Gastrocnemius medialis (tissue), 4 donors: Measurements from ENCODE around the gene DDX31.

Experiments used
- POLR2A ChIP-seq, 2 donors: fragments of 450-650 bp; IDR thresholded peaks; one replicate each; pipeline ENCODE4 v1.6.1; 2017; ENCODE audit warnings: antibody characterized with exemption in 2 of 2, mild to moderate bottlenecking in 2 of 2, moderate library complexity in 2 of 2
- TF ChIP-seq, protein P1 (sequence below), 5 experiments: fragments of 450-650 bp in 3 of 5; fragments of 200-600 bp in 2 of 5; sonication (generic) in 2 of 5; IDR thresholded peaks in 4 of 5; conservative IDR thresholded peaks in 1 of 5; 1 replicate in 4 of 5; 2 replicates in 1 of 5; pipeline ENCODE4 v1.5.1; 2016 to 2019; ENCODE audit warnings: antibody characterized with exemption in 5 of 5, mild to moderate bottlenecking in 3 of 5, moderate library complexity in 3 of 5

DNA sequence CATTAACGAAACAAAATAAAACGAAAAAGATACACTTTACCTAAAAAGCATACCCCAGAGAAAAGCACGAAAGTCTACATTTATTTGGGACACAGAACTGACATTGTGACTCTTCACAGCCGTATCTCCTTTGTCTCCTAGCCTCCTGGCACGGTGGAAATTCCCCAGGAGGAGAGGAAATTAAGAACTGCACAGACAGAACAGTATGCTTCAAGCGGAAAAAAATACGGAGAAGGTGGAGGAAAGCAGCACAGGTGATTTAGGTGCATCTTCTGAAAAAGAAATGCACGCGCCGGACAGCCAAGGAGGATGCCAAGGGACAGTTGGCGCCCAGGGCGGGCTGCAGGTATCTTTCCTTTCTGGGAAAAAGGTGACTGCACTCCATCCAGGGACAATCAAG, 32.0 kb downstream of the DDX31 start:
- TF ChIP-seq POLR2A (IDR thresholded peaks at IDR 0.05): no peak
- TF ChIP-seq, protein P1, sequence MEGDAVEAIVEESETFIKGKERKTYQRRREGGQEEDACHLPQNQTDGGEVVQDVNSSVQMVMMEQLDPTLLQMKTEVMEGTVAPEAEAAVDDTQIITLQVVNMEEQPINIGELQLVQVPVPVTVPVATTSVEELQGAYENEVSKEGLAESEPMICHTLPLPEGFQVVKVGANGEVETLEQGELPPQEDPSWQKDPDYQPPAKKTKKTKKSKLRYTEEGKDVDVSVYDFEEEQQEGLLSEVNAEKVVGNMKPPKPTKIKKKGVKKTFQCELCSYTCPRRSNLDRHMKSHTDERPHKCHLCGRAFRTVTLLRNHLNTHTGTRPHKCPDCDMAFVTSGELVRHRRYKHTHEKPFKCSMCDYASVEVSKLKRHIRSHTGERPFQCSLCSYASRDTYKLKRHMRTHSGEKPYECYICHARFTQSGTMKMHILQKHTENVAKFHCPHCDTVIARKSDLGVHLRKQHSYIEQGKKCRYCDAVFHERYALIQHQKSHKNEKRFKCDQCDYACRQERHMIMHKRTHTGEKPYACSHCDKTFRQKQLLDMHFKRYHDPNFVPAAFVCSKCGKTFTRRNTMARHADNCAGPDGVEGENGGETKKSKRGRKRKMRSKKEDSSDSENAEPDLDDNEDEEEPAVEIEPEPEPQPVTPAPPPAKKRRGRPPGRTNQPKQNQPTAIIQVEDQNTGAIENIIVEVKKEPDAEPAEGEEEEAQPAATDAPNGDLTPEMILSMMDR (IDR thresholded peaks at IDR 0.05 in 4 of 5, conservative IDR thresholded peaks at IDR 0.05 in 1 of 5): no peak
